Colonic mucosa (tissue), 4 donors: ENCODE results near the gene SYNDIG1L. TPM values are rescaled to one million over a fixed set of nuclear protein-coding genes. Genes with fewer than 3 reads are reported as not detected.
"Not testable (repeated sequence)": the region's sequence is repeated elsewhere in the genome, so short reads cannot be mapped to it uniquely, and the experiment has no call there.

Experiments used
- DNase-seq: peaks from one replicate; pipeline ENCODE4 v3.0.0-alpha.2; 2020
- H3K27ac ChIP-seq: fragments of 200-600 bp; one replicate; pipeline ENCODE4 v1.8.0; 2021
- H3K27me3 ChIP-seq: fragments of 200-600 bp; one replicate; pipeline ENCODE4 v1.8.0; 2021
- H3K36me3 ChIP-seq: fragments of 200-600 bp; one replicate; pipeline ENCODE4 v1.8.0; 2021
- H3K4me1 ChIP-seq: fragments of 200-600 bp; one replicate; pipeline ENCODE4 v1.8.0; 2021; ENCODE audit warnings: mild to moderate bottlenecking
- H3K4me3 ChIP-seq: fragments of 200-600 bp; one replicate; pipeline ENCODE4 v1.8.0; 2021
- H3K9ac ChIP-seq, 2 donors: one replicate each; pipeline ENCODE4 v1.7.0; 2013; ENCODE audit warnings: control low read depth in 2 of 2, low read depth in 2 of 2, low read length in 2 of 2
- H3K9me3 ChIP-seq: fragments of 200-600 bp; one replicate; pipeline ENCODE4 v1.8.0; 2021
- intact Hi-C: fragments of 100-400 bp; cut with DNase I; formaldehyde crosslinking; loops from one replicate; pipeline ENCODE4 v1.14.1; 2022
- total RNA-seq, 2 donors: library from RNA; stranded (reverse); fragmentation: NEBNext Ultra II Directional in 1 of 2; extraction: Animal tissue kit (Norgen Biotek cat#: 25700) in 1 of 2; gene quantifications; one replicate each; pipeline ENCODE4 v1.2.1, GENCODE V29; 2021
- TF ChIP-seq, protein P1 (sequence below): fragments of 200-600 bp; IDR thresholded peaks from one replicate; pipeline ENCODE4 v1.8.0; 2022; ENCODE audit warnings: antibody characterized with exemption, mild to moderate bottlenecking
- donor health status: healthy.
- donor health status: DM: no; HTN: no; CAD: no.
- donor health status: DM: no; HTN: no; CAD: no.

SYNDIG1L gene
- total RNA-seq, 2 donors from 2014 or later, result 0.24 TPM; not detected in 1

DNA sequence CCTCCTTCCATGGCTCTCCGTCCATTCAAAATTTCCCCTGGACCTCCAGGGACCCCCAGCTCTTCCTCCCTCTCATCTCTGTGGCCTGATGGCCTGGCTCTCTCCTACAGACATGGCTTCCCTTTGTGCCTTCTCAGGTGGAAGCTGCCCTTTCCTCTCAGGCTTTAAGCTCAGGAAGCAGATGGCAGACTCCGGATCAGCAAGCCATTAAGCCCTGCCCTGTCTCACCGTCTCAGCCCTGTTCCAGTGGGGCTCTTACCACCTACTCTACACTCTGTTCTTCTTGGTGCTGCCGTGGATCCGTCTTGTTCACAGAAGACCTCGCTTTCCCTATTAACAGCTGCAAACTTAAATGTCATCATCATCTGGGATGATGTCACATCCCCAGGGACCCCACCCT is 34.0 kb upstream of the SYNDIG1L start:
- intact Hi-C loops, result no loop called here
- Histone ChIP-seq H3K4me1 (no peaks in the 10 kb centered on the region), H3K36me3 (no peaks in the 10 kb centered on the region), H3K4me3 (no peak overlapping the region), H3K9me3 (no peaks in the 10 kb centered on the region), H3K27ac (no peak overlapping the region), H3K9ac (no peak overlapping the region), H3K27me3 (no peaks in the 10 kb centered on the region)
- TF ChIP-seq, protein P1, sequence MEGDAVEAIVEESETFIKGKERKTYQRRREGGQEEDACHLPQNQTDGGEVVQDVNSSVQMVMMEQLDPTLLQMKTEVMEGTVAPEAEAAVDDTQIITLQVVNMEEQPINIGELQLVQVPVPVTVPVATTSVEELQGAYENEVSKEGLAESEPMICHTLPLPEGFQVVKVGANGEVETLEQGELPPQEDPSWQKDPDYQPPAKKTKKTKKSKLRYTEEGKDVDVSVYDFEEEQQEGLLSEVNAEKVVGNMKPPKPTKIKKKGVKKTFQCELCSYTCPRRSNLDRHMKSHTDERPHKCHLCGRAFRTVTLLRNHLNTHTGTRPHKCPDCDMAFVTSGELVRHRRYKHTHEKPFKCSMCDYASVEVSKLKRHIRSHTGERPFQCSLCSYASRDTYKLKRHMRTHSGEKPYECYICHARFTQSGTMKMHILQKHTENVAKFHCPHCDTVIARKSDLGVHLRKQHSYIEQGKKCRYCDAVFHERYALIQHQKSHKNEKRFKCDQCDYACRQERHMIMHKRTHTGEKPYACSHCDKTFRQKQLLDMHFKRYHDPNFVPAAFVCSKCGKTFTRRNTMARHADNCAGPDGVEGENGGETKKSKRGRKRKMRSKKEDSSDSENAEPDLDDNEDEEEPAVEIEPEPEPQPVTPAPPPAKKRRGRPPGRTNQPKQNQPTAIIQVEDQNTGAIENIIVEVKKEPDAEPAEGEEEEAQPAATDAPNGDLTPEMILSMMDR, result no peak
- no peak for DNase-seq

DNA sequence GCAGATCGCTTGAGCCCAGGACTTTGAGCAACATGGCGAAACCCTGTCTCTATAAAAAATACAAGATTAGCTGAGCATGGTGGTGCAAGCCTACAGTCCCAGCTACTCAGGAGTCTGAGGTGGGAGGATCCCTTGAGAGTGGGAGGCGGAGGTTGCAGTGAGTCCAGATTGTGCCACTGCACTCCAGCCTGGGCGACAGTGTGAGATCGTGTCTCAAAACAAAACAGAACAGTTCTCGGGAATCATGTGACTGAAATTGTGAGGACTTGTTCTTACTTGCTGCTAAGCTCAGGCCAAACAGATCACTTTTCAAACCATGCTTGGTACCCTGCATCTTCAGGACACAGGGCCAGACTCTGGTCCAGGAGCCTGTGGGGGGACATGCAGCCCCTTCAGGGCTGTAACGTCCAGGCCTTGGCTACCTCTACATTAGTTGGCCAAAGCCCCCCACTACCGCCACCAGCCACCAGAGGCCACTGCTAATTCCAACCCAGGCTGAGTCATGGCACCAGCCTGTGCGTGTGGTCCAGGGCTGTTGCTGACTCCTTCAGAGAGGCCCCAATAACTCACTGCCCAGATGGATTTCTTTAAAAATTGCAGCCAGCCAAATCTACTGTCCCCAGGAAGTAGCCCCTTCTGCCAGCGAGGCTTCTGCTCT is 33.4 kb upstream of the SYNDIG1L start:
- H3K9me3 ChIP-seq, result no peaks in the 10 kb centered on the region
- no peaks in the 10 kb centered on the region for H3K36me3 ChIP-seq
- no peaks in the 10 kb centered on the region for H3K4me1 ChIP-seq
- H3K4me3 ChIP-seq, result no peak overlapping the region
- intact Hi-C loops, result no loop called here
- H3K9ac ChIP-seq, result no peak overlapping the region
- TF ChIP-seq, protein P1, result peak; percentile 39
- DNase-seq, result no peak
- no peak overlapping the region for H3K27ac ChIP-seq
- H3K27me3 ChIP-seq, result no peaks in the 10 kb centered on the region

DNA sequence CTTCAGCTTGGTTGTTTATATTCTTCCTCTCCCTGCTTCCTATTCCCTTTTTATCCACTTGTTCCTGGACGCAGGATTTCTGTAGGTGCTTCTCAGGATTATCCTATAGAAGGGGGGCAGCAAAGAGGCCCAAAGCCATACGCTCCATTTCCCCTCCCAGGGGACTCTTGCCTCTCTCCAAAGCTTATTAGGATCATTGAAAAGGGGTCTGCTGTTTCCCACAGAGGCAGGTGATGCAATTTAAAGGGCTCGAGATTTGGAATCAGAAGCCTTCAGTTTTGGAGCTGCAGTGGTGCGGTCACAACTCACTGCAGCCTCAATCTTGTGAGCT is 31.5 kb upstream of the SYNDIG1L start:
- no peak for DNase-seq
- Histone ChIP-seq H3K27ac (no peak overlapping the region), H3K27me3 (no peaks in the 10 kb centered on the region), H3K9ac (no peak overlapping the region), H3K36me3 (no peaks in the 10 kb centered on the region), H3K9me3 (no peaks in the 10 kb centered on the region), H3K4me3 (no peak overlapping the region), H3K4me1 (no peaks in the 10 kb centered on the region)
- TF ChIP-seq, protein P1, result no peak
- intact Hi-C loops, result no loop called here

DNA sequence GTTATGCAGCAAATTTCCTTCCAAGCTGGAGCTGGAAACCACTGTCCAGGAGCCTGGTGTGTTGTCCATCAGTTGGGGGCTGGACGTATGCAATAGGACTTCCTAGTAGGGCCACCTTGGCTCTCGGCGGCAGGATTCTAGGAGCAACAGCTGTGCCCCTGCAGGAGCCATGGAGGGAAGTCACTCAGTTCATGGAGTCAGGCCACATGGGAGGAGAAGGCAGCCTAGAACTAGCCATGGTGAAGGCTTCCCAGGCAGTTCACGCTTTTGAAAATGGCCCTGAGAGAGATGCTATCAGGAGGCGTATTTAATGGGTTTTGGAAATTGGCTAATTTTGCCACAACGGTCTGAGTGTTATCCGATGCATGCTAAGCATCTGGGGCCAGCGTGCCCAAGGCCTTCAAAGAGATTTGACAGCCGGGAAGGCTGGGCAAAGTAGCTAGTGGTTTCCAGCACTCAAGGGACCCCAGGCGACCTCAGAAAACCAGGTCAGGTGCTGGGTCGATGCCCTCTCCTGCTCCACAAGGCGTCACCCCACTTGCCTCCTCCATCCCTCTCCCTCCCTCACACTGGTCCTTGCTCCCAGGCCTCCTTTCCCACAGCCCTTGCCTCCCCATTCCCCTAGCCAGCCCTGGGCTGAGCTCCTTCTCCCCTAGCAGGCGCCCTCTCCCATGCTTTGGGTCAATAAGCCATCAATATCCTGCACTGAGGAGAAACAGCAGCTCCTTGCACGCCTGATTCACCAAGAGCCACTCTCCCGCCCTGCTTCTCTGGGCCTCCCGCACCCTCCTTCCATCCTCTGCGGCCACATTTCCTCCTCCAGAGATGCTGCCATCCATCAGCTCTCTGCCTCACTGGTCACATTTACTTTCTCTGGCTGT is 30.9 kb upstream of the SYNDIG1L start:
- intact Hi-C loops, result no loop called here

DNA sequence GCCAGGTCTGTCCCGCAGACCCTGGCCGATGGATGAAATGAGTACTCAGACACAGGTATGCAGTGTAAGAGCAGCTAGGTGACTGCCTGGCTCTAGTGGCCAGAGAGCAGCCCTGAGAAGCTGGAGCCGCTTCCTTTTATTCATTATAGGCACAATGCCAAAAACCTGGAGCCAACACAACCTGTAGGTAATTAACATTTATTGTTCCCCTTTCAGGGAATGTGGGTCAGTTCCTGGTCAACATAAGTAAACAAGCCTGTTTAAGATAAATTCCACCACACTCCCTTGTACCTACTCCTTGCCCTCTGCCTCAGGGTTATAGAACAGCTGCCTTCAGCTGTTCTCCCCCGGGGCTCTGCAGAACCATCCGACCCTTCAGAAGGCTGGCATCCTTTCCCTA is 28.4 kb upstream of the SYNDIG1L start:
- H3K4me1 ChIP-seq, DNase-seq, H3K36me3 ChIP-seq, H3K27ac ChIP-seq, H3K4me3 ChIP-seq, H3K27me3 ChIP-seq, H3K9ac ChIP-seq, intact Hi-C loops, H3K9me3 ChIP-seq: not testable (repeated sequence)

More for the DNA sequence above, 30.9 kb upstream of the SYNDIG1L start:
- DNase-seq, result no peak
- Histone ChIP-seq H3K27me3 (no peaks in the 10 kb centered on the region), H3K4me1 (no peaks in the 10 kb centered on the region), H3K27ac (no peak overlapping the region), H3K9ac (no peak overlapping the region), H3K9me3 (no peaks in the 10 kb centered on the region), H3K36me3 (no peaks in the 10 kb centered on the region), H3K4me3 (no peak overlapping the region)
- TF ChIP-seq, protein P1, result no peak

DNA sequence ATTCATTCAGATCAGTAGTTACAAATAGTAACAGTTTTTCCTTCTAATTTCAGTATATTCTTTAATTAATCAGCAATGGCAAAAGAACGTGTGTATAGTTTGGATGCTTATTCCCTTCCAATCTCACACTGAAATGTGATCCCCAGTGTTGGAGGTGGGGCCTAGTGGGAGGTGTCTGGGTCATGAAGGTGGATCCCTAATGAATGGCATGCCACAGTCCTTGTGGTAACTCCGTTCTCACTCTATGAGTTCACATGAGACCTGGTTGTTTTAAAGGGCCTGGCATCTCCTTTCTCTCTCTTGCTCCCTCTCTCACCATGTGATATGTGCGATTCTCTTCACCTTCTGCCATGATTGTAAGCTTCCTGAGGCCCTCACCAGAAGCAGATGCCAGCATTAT is 18.9 kb upstream of the SYNDIG1L start:
- Histone ChIP-seq H3K4me1 (no peaks in the 10 kb centered on the region), H3K9me3 (no peaks in the 10 kb centered on the region), H3K27ac (no peak overlapping the region), H3K27me3 (no peaks in the 10 kb centered on the region), H3K36me3 (no peaks in the 10 kb centered on the region), H3K9ac (no peak overlapping the region), H3K4me3 (no peak overlapping the region)
- no peak for DNase-seq
- intact Hi-C loops, result no loop called here
- TF ChIP-seq, protein P1, result no peak
